ENCODE measurements around the gene SLC25A13. TPM values are rescaled to one million over a fixed set of nuclear protein-coding genes. Genes with fewer than 3 reads are reported as not detected.

SLC25A13 gene
- total RNA-seq, 2 donors from 2014 or later: 6.5 to 12.8 TPM

- Mint-ChIP-seq H3K4me3 (no peak overlapping the region), H3K36me3 (ENCODE audit: low read depth) (peaks cover 20% of the 10 kb centered on the region), H3K27me3 (no peaks in the 10 kb centered on the region), H3K27ac (no peak overlapping the region), H3K4me1 (no peaks in the 10 kb centered on the region), H3K9me3 (no peaks in the 10 kb centered on the region)
- no peak for ATAC-seq (replicated peaks)
These were observed 118.1 kb downstream of the SLC25A13 start for GRCh38 chr7:96203786-96204185.

- H3K27me3 Mint-ChIP-seq: no peaks in the 10 kb centered on the region
- no peak overlapping the region for H3K27ac Mint-ChIP-seq
- H3K9me3 Mint-ChIP-seq: no peaks in the 10 kb centered on the region
- no peak overlapping the region for H3K4me3 Mint-ChIP-seq
- H3K36me3 Mint-ChIP-seq (ENCODE audit: low read depth): peaks cover 4% of the 10 kb centered on the region
- ATAC-seq (replicated peaks): no peak
- H3K4me1 Mint-ChIP-seq: no peaks in the 10 kb centered on the region
These were observed 119.8 kb downstream of the SLC25A13 start for GRCh38 chr7:96202102-96202501.

- Mint-ChIP-seq H3K4me3 (no peak overlapping the region), H3K4me1 (no peaks in the 10 kb centered on the region), H3K27ac (no peak overlapping the region), H3K27me3 (no peaks in the 10 kb centered on the region), H3K9me3 (no peaks in the 10 kb centered on the region), H3K36me3 (ENCODE audit: low read depth) (no peaks in the 10 kb centered on the region)
- ATAC-seq (replicated peaks): no peak
These were observed 121.2 kb downstream of the SLC25A13 start for GRCh38 chr7:96200740-96201139.

- H3K4me3 Mint-ChIP-seq: no peak overlapping the region
- no peaks in the 10 kb centered on the region for H3K9me3 Mint-ChIP-seq
- no peaks in the 10 kb centered on the region for H3K27me3 Mint-ChIP-seq
- H3K4me1 Mint-ChIP-seq: no peaks in the 10 kb centered on the region
- ATAC-seq (replicated peaks): no peak
- no peak overlapping the region for H3K27ac Mint-ChIP-seq
- H3K36me3 Mint-ChIP-seq (ENCODE audit: low read depth): no peaks in the 10 kb centered on the region
These were observed 122.5 kb downstream of the SLC25A13 start for GRCh38 chr7:96199421-96199820.

GRCh38 chr7:96198047-96198636 lies 123.8 kb downstream of the SLC25A13 start:
- Mint-ChIP-seq H3K36me3 (ENCODE audit: low read depth) (peaks cover 9% of the 10 kb centered on the region), H3K27ac (no peak overlapping the region), H3K9me3 (no peaks in the 10 kb centered on the region), H3K4me3 (no peak overlapping the region), H3K4me1 (no peaks in the 10 kb centered on the region), H3K27me3 (no peaks in the 10 kb centered on the region)
- no peak for ATAC-seq (replicated peaks)

- no peaks in the 10 kb centered on the region for H3K27me3 Mint-ChIP-seq
These were observed 125.2 kb downstream of the SLC25A13 start for GRCh38 chr7:96196676-96197075.

DNA sequence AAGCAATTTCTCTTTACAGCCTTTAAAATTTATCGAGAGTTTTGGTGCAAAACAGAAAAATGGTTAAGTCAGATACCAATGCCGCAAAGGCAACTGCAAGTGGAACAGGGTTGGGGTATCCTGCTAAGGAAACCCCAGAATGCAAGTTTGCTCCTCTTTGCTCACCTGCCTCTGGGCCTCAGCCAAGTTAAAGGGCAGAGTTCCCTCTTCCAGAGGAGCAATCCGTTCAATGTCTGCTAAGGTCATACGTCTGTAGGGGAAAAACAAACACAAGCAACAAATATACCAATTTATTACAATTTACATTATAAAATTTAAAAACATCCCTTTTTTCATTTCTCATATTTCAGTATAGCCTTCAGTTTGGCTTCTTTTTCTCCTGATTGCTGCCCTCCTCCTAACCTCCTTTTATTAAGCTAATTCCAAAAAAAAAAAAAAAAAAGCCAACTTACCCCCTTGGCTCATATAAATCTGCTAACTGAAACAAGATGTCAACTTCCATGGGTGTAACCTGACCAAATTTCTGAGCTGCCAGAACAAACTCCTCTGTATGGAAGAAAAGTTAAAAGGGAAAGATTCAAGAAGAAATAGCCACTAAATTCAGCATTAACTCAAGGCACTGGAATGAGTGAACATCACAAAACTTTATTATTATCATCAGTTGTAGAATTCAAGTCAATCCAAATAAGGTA lies 132.6 kb downstream of the SLC25A13 start:
- H3K4me3 Mint-ChIP-seq: no peak overlapping the region
- no peaks in the 10 kb centered on the region for H3K9me3 Mint-ChIP-seq
- no peaks in the 10 kb centered on the region for H3K4me1 Mint-ChIP-seq
- peaks cover 68% of the 10 kb centered on the region for H3K36me3 Mint-ChIP-seq (ENCODE audit: low read depth)
- H3K27ac Mint-ChIP-seq: no peak overlapping the region
- H3K27me3 Mint-ChIP-seq: no peaks in the 10 kb centered on the region
- no peak for ATAC-seq (replicated peaks)

More at GRCh38 chr7:96196676-96197075, 125.2 kb downstream of the SLC25A13 start:
- no peaks in the 10 kb centered on the region for H3K9me3 Mint-ChIP-seq
- H3K4me1 Mint-ChIP-seq: no peaks in the 10 kb centered on the region
- H3K4me3 Mint-ChIP-seq: no peak overlapping the region
- no peak overlapping the region for H3K27ac Mint-ChIP-seq
- H3K36me3 Mint-ChIP-seq (ENCODE audit: low read depth): peaks cover 22% of the 10 kb centered on the region
- no peak for ATAC-seq (replicated peaks)

DNA sequence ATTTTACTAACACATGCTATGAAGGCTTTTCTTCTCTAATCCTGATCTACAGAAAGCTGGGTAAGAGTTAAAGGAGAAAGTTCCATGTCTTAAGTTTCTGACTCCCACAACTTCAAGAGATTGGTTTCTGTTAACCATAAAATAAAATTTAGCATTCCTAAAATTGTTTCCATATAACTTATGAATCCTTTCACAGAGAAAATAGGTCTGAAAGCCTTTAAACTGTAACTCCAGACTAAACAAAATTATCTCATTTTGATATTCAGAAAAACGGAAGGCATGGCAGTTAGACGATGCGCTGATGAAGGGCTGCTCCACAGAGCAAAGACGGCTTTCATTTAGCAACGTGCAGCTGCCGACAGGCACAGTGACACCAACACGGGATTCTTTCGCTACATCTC lies 133.3 kb downstream of the SLC25A13 start:
- no peaks in the 10 kb centered on the region for H3K9me3 Mint-ChIP-seq
- H3K27me3 Mint-ChIP-seq: no peaks in the 10 kb centered on the region
- no peak overlapping the region for H3K27ac Mint-ChIP-seq
- no peak overlapping the region for H3K4me3 Mint-ChIP-seq
- H3K36me3 Mint-ChIP-seq (ENCODE audit: low read depth): peaks cover 69% of the 10 kb centered on the region
- no peak for ATAC-seq (replicated peaks)
- H3K4me1 Mint-ChIP-seq: no peaks in the 10 kb centered on the region

DNA sequence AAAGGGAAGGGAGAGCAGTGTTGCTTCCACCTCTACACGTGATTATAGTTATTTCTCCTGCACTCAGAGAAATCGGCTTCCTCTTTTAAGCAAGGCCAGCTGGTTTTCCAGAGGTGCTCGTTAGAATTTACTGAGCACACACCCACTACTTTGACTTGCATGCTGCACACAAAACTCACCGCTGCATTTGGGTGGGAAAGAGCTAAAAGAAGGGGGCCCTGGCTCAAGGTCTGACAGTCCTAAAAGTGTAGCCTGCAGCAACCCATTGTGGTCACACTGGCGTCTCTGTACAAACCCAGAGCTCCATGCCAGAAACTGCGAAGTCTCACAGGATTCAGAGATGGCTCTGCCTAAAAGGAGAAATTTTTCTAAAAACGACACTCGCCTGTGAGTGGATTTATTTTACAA lies 133.7 kb downstream of the SLC25A13 start:
- Mint-ChIP-seq H3K9me3 (no peaks in the 10 kb centered on the region), H3K27me3 (no peaks in the 10 kb centered on the region), H3K36me3 (ENCODE audit: low read depth) (peaks cover 70% of the 10 kb centered on the region), H3K27ac (no peak overlapping the region), H3K4me3 (no peak overlapping the region), H3K4me1 (no peaks in the 10 kb centered on the region)
- no peak for ATAC-seq (replicated peaks)

- no peak overlapping the region for H3K4me3 Mint-ChIP-seq
- no peaks in the 10 kb centered on the region for H3K4me1 Mint-ChIP-seq
- H3K36me3 Mint-ChIP-seq (ENCODE audit: low read depth): peaks cover 71% of the 10 kb centered on the region
- no peak overlapping the region for H3K27ac Mint-ChIP-seq
- ATAC-seq (replicated peaks): no peak
- no peaks in the 10 kb centered on the region for H3K9me3 Mint-ChIP-seq
- no peaks in the 10 kb centered on the region for H3K27me3 Mint-ChIP-seq
These were observed 134.2 kb downstream of the SLC25A13 start for GRCh38 chr7:96187735-96188134.

DNA sequence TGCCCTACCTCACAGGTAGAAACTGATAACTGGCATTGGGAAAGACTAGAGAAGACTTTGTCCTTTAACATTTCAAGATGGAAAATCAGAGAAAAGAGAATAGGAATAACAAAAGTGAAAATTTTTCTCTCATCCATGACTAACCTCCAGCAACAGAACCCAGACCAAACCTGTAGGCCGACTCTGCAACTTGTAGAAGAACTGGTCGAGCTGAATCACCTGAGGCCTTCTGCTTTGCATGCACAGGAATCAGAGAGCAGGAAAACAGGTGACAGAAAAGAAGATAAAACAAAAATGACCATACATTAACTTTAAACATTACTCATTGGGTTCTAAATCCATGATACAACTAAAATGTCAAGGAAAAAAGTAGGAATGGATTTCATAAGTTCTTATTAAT lies 137.1 kb downstream of the SLC25A13 start:
- Mint-ChIP-seq H3K27me3 (no peaks in the 10 kb centered on the region), H3K4me3 (no peak overlapping the region), H3K27ac (no peak overlapping the region), H3K4me1 (no peaks in the 10 kb centered on the region), H3K9me3 (no peaks in the 10 kb centered on the region), H3K36me3 (ENCODE audit: low read depth) (peaks cover 55% of the 10 kb centered on the region)
- ATAC-seq (replicated peaks): no peak

GRCh38 chr7:96183163-96183670 lies 138.7 kb downstream of the SLC25A13 start:
- H3K4me3 Mint-ChIP-seq: no peak overlapping the region
- H3K36me3 Mint-ChIP-seq (ENCODE audit: low read depth): peaks cover 40% of the 10 kb centered on the region
- no peaks in the 10 kb centered on the region for H3K9me3 Mint-ChIP-seq
- no peaks in the 10 kb centered on the region for H3K27me3 Mint-ChIP-seq
- no peak for ATAC-seq (replicated peaks)
- no peaks in the 10 kb centered on the region for H3K4me1 Mint-ChIP-seq
- H3K27ac Mint-ChIP-seq: no peak overlapping the region

DNA sequence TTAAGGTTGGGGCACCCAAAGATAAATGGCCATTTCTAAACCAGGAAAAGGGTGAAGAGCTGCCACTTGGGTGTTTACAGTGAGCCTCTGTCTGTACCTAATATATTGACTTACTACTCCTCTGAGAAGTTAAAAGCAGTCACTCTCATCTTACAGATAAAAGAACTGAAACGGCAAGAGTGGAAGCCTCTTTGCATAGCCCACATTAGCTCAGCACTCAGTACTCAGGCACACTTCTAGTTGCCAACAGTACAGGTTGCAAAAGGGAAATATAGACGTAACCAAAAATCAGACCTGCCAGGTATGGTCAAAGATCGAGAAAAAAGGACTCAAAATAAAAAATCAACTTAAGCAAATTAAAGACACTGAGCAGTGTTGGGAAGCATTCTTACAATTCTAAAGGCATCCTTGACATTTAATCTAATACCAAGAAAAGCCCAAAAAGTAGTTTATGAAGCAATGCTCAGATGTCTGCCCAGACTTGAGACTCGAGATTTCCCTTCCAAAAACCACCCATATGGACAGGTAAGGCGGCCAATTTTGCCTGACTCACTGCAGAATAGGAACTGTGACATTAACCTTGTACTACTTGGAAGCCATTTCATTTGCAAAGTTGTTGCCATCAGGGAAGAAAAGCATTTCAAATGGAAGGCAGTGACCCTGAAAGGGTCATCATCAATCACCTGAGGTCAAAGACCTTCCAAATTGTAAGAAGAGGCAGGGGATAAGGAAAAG lies 139.3 kb downstream of the SLC25A13 start:
- no peak overlapping the region for H3K27ac Mint-ChIP-seq
- H3K36me3 Mint-ChIP-seq (ENCODE audit: low read depth): peaks cover 40% of the 10 kb centered on the region
- no peaks in the 10 kb centered on the region for H3K27me3 Mint-ChIP-seq
- H3K4me1 Mint-ChIP-seq: no peaks in the 10 kb centered on the region
- H3K4me3 Mint-ChIP-seq: no peak overlapping the region
- H3K9me3 Mint-ChIP-seq: no peaks in the 10 kb centered on the region
- no peak for ATAC-seq (replicated peaks)

- H3K27me3 Mint-ChIP-seq: no peaks in the 10 kb centered on the region
- no peaks in the 10 kb centered on the region for H3K9me3 Mint-ChIP-seq
- no peaks in the 10 kb centered on the region for H3K4me1 Mint-ChIP-seq
- no peak for ATAC-seq (replicated peaks)
- H3K36me3 Mint-ChIP-seq (ENCODE audit: low read depth): peaks cover 44% of the 10 kb centered on the region
- H3K27ac Mint-ChIP-seq: no peak overlapping the region
- H3K4me3 Mint-ChIP-seq: no peak overlapping the region
These were observed 140.7 kb downstream of the SLC25A13 start for GRCh38 chr7:96181174-96181573.

GRCh38 chr7:96179837-96180236 lies 142.1 kb downstream of the SLC25A13 start:
- Mint-ChIP-seq H3K9me3 (no peaks in the 10 kb centered on the region), H3K27ac (no peak overlapping the region), H3K4me3 (no peak overlapping the region)

More at GRCh38 chr7:96179837-96180236, 142.1 kb downstream of the SLC25A13 start:
- Mint-ChIP-seq H3K36me3 (ENCODE audit: low read depth) (peaks cover 36% of the 10 kb centered on the region), H3K27me3 (no peaks in the 10 kb centered on the region), H3K4me1 (no peaks in the 10 kb centered on the region)
- no peak for ATAC-seq (replicated peaks)
